SU-DHL-6 (cell line): Measurements from ENCODE around the gene SPINT3.
"Not testable (repeated sequence)": the region's sequence is repeated elsewhere in the genome, so short reads cannot be mapped to it uniquely, and the experiment has no call there.

ENCODE experiments used
- CTCF ChIP-seq: fragments of 200-600 bp; sonication (generic); IDR thresholded peaks from one replicate; pipeline ENCODE4 v1.5.1; 2017; ENCODE audit warnings: antibody characterized with exemption, mild to moderate bottlenecking, low read length, moderate library complexity; ENCODE audit not compliant: insufficient read depth, poor library complexity, severe bottlenecking
- EZH2phosphoT487 ChIP-seq: fragments of 200-600 bp; sonication (generic), shearing (Covaris generic); conservative IDR thresholded peaks from 2 replicates; pipeline ENCODE4 v1.6.1; 2018; ENCODE audit warnings: mild to moderate bottlenecking, antibody characterized with exemption, low read length, moderate library complexity, mixed read lengths

GRCh38 chr20:45472286-45472685 is 43.1 kb downstream of the SPINT3 start:
- not testable (repeated sequence) for TF ChIP-seq CTCF, EZH2phosphoT487
